Measurements from ENCODE around the gene GDAP2.

GRCh38 chr1:117942293-117942692, 12.9 kb upstream of the GDAP2 start:
- TF ChIP-seq CTCF (conservative IDR thresholded peaks at IDR 0.05) (no peak), EZH2 (IDR thresholded peaks at IDR 0.05; ENCODE audit: low read depth) (no peak)
